HepG2 (cell line): ENCODE measurements around the gene RHBDD1. TPM values are rescaled to one million over a fixed set of nuclear protein-coding genes. Genes with fewer than 3 reads are reported as not detected.

Experiments used
- ATAC-seq: fragments of 200-7000 bp; cut with Tn5 transposase; 3 replicates; pipeline ENCODE4 v1.9.1; 2020; ENCODE audit warnings: mild to moderate bottlenecking, moderate library complexity
- BruUV-seq: library from RNA; stranded (reverse); fragments of 400-500 nt; replicated peaks from 2 replicates; lab custom pipeline; 2021; lab: Mats Ljungman, UMichigan
- CTCF ChIA-PET: fragments of 300-600 bp; formaldehyde crosslinking; extraction: SDS; loops from one replicate; lab custom pipeline; 2021; ENCODE audit warnings: low total read pairs, inconsistent platforms, low intra/inter-chr PET ratio; lab: Yijun Ruan, JAX
- POLR2A ChIA-PET: fragments of 350-600 bp; sonication (Branson Sonifier 250); formaldehyde crosslinking; loops from one replicate; lab custom pipeline; 2020; ENCODE audit warnings: antibody characterized with exemption, inconsistent platforms; lab: Yijun Ruan, JAX
- DNase-seq: peaks from one replicate; pipeline ENCODE4 v3.0.0-alpha.2; 2015; ENCODE audit warnings: low spot score
- FAIRE-seq: peaks from 3 replicates; lab custom pipeline; 2011; peaks lifted over from hg19 to GRCh38; lab: Jason Lieb, UNC
- H2AFZ ChIP-seq: one replicate; pipeline ENCODE4 v1.6.1; 2011; ENCODE audit warnings: low read length, inconsistent platforms
- H3K27ac ChIP-seq: fragments of 300-600 bp; 3 replicates; pipeline ENCODE4 v1.8.0; 2011; ENCODE audit warnings: mixed run types, mild to moderate bottlenecking, mixed read lengths, low read length, inconsistent platforms; ENCODE audit not compliant: insufficient read depth; ENCODE audit errors: extremely low read length
- H3K27me3 ChIP-seq, 2 experiments: fragments of 200-600 bp in 1 of 2; 2 replicates in 1 of 2; 3 replicates in 1 of 2; pipeline versions ENCODE4 v1.6.0 to v1.8.0; 2011; ENCODE audit warnings: low read length in 2 of 2, mild to moderate bottlenecking in 2 of 2, moderate library complexity in 2 of 2, inconsistent platforms in 1 of 2; ENCODE audit not compliant: insufficient read depth in 2 of 2, control insufficient read depth in 1 of 2
- H3K36me3 ChIP-seq, 2 experiments: fragments of 200-600 bp in 1 of 2; replicated peaks in 1 of 2; 2 replicates in 1 of 2; 3 replicates in 1 of 2; pipeline versions ENCODE4 v1.5.1 to v1.8.0; 2011; ENCODE audit warnings: low read length in 2 of 2, inconsistent platforms in 1 of 2; ENCODE audit not compliant: insufficient read depth in 2 of 2, control insufficient read depth in 1 of 2
- H3K4me1 ChIP-seq: 2 replicates; pipeline ENCODE4 v1.5.1; 2012; ENCODE audit warnings: low read length, inconsistent platforms; ENCODE audit not compliant: insufficient read depth
- H3K4me2 ChIP-seq: 2 replicates; pipeline ENCODE4 v1.6.0; 2011; ENCODE audit warnings: low read depth, low read length, inconsistent platforms
- H3K4me3 ChIP-seq, 3 experiments: fragments of 200-600 bp in 1 of 3; sonication (generic), shearing (Covaris generic) in 1 of 3; replicated peaks in 1 of 3; 2 replicates each; pipeline ENCODE4 v1.5.1; 2011 to 2016; ENCODE audit warnings: low read length in 3 of 3, inconsistent platforms in 2 of 3, low read depth in 2 of 3, mild to moderate bottlenecking in 2 of 3, control low read depth in 1 of 3, mixed read lengths in 1 of 3; ENCODE audit not compliant: insufficient read depth in 1 of 3
- H3K79me2 ChIP-seq: one replicate; pipeline ENCODE4 v1.6.1; 2011; ENCODE audit warnings: low read length, inconsistent platforms; ENCODE audit not compliant: insufficient read depth
- H3K9ac ChIP-seq: 2 replicates; pipeline ENCODE4 v1.6.0; 2011; ENCODE audit warnings: mild to moderate bottlenecking, low read depth, low read length, inconsistent platforms; ENCODE audit not compliant: insufficient read depth
- H3K9me3 ChIP-seq: 2 replicates; pipeline ENCODE4 v1.5.1; 2012; ENCODE audit warnings: mild to moderate bottlenecking, low read length
- H4K20me1 ChIP-seq: 2 replicates; pipeline ENCODE4 v1.6.0; 2011; ENCODE audit warnings: inconsistent platforms, mild to moderate bottlenecking, low read length, moderate library complexity; ENCODE audit not compliant: insufficient read depth
- ARID2 ChIP-seq: sonication (generic); formaldehyde crosslinking; IDR thresholded peaks from 2 replicates; pipeline ENCODE4 v1.8.1; 2022; ENCODE audit warnings: mild to moderate bottlenecking, missing genetic modification reagents, borderline replicate concordance
- JUNB ChIP-seq: sonication (generic); formaldehyde crosslinking; IDR thresholded peaks from 2 replicates; pipeline ENCODE4 v1.8.0; 2022; ENCODE audit warnings: missing genetic modification reagents, mild to moderate bottlenecking, borderline replicate concordance
- MATR3 ChIP-seq: sonication (generic); formaldehyde crosslinking; IDR thresholded peaks from 2 replicates; pipeline ENCODE4 v1.4.0; 2020; ENCODE audit warnings: missing genetic modification reagents
- MED1 ChIP-seq: sonication (generic); formaldehyde crosslinking; IDR thresholded peaks from 2 replicates; pipeline ENCODE4 v1.4.0; 2020; ENCODE audit warnings: missing genetic modification reagents
- NFRKB ChIP-seq: fragments of 450-650 bp; IDR thresholded peaks from 2 replicates; pipeline ENCODE4 v1.6.1; 2017
- PAWR ChIP-seq: sonication (generic); formaldehyde crosslinking; IDR thresholded peaks from 2 replicates; pipeline ENCODE4 v1.4.0; 2020; ENCODE audit warnings: missing genetic modification reagents, mild to moderate bottlenecking, borderline replicate concordance
- PRPF4 ChIP-seq: fragments of 200-400 bp; formaldehyde crosslinking; IDR thresholded peaks from 2 replicates; pipeline ENCODE4 v1.6.1; 2016; ENCODE audit warnings: low read length, low read depth; ENCODE audit not compliant: poor library complexity, severe bottlenecking
- RFX5 ChIP-seq: IDR thresholded peaks from 2 replicates; pipeline ENCODE4 v1.6.1; 2011; ENCODE audit warnings: low read depth, low read length, improper control_type of control experiment
- ZBTB3 ChIP-seq: sonication (generic); formaldehyde crosslinking; IDR thresholded peaks from 2 replicates; pipeline ENCODE4 v1.4.0; 2020; ENCODE audit warnings: low read depth, mild to moderate bottlenecking, moderate library complexity, missing genetic modification reagents, borderline replicate concordance
- ZEB1 ChIP-seq: IDR thresholded peaks from 2 replicates; pipeline ENCODE4 v1.6.1; 2012; ENCODE audit warnings: mild to moderate bottlenecking, low read depth, inconsistent platforms; ENCODE audit not compliant: insufficient replicate concordance
- ZNF256 ChIP-seq: sonication (generic); formaldehyde crosslinking; conservative IDR thresholded peaks from 2 replicates; pipeline ENCODE4 v1.4.0; 2020; ENCODE audit warnings: missing genetic modification reagents
- ZNF512B ChIP-seq: sonication (generic); formaldehyde crosslinking; IDR thresholded peaks from 2 replicates; pipeline ENCODE4 v1.5.1; 2020; ENCODE audit warnings: missing genetic modification reagents, mild to moderate bottlenecking, borderline replicate concordance
- ZNF570 ChIP-seq: sonication (generic); formaldehyde crosslinking; IDR thresholded peaks from 2 replicates; pipeline ENCODE4 v1.4.0; 2020; ENCODE audit warnings: mild to moderate bottlenecking, missing genetic modification reagents, borderline replicate concordance
- ZNF687 ChIP-seq: sonication (generic); formaldehyde crosslinking; IDR thresholded peaks from 2 replicates; pipeline ENCODE4 v1.5.1; 2020; ENCODE audit warnings: mild to moderate bottlenecking, missing genetic modification reagents, moderate library complexity
- ZNF749 ChIP-seq: sonication (generic); formaldehyde crosslinking; IDR thresholded peaks from 2 replicates; pipeline ENCODE4 v1.8.0; 2022; ENCODE audit warnings: mild to moderate bottlenecking, missing genetic modification reagents, moderate library complexity, borderline replicate concordance
- ZNF816 ChIP-seq: sonication (generic); formaldehyde crosslinking; IDR thresholded peaks from 2 replicates; pipeline ENCODE4 v1.8.0; 2022; ENCODE audit warnings: missing genetic modification reagents, mild to moderate bottlenecking, borderline replicate concordance
- ZUFSP ChIP-seq: sonication (generic); formaldehyde crosslinking; IDR thresholded peaks from 2 replicates; pipeline ENCODE4 v1.9.0; 2021; ENCODE audit warnings: missing genetic modification reagents, mild to moderate bottlenecking, borderline replicate concordance
- WGBS: methylation state at CpG from one replicate; pipeline ENCODE4 v1.1.6; 2017; ENCODE audit warnings: low lambda C conversion rate; 5-methylcytosine and 5-hydroxymethylcytosine counted together
- in situ Hi-C: cut with HindIII; loops from 2 replicates; pipeline ENCODE4 v1.10.0; 2017; ENCODE audit warnings: low pct_unique_long_range_greater_than_20kb; ENCODE audit not compliant: extremely low pct_ligation_motif_present
- intact Hi-C: fragments of 100-400 bp; cut with micrococcal nuclease; formaldehyde crosslinking; loops from one replicate; pipeline ENCODE4 v1.10.0; 2022; ENCODE audit not compliant: unreplicated experiment
- polyA plus RNA-seq, 8 experiments: library from polyadenylated mRNA; depleted of rRNA in 3 of 8; stranded (reverse) in 7 of 8; unstranded in 1 of 8; fragments of >200 nt; fragmentation: Illumina TruSeq in 4 of 8; extraction: Trizol in 4 of 8; gene quantifications; 2 replicates each; pipeline versions ENCODE4 v1.2.1 to v1.2.3, GENCODE V29; 2011 to 2016; ENCODE audit warnings: low read depth in 4 of 8, missing spikeins in 1 of 8, mixed read lengths in 1 of 8; ENCODE audit not compliant: insufficient read depth in 1 of 8
- total RNA-seq, 5 experiments: library from RNA; depleted of rRNA; stranded (reverse); fragments of >200 nt; fragmentation: Illumina TruSeq; extraction: Trizol; gene quantifications; 2 replicates each; pipeline ENCODE4 v1.2.3, GENCODE V29; 2016; ENCODE audit warnings: low read depth in 1 of 5

Gene RHBDD1
- total and polyA plus RNA-seq, 2 of the 13 experiments (the other 11 are each of a cell fraction or from before 2014, with no cell fraction given): 8.2 to 9.5 TPM

GRCh38 chr2:226965376-226965775 is 129.5 kb downstream of the RHBDD1 start:
- H3K27ac ChIP-seq: no peak overlapping the region
- DNase-seq (no peak), ATAC-seq (no peak), FAIRE-seq (no peak)
- no peak overlapping the region for H3K4me3 ChIP-seq
- no peaks in the 10 kb centered on the region for H4K20me1 ChIP-seq
- BruUV-seq: no TSS peak
- CTCF ChIA-PET: no interaction called here
- POLR2A ChIA-PET: no interaction called here
- no peak overlapping the region for H3K9ac ChIP-seq
- no peaks in the 10 kb centered on the region for H3K4me1 ChIP-seq
- 66% methylated on average over 1 of the region's 1 CpG for WGBS
- no peaks in the 10 kb centered on the region for H3K79me2 ChIP-seq
- no peaks in the 10 kb centered on the region for H3K36me3 ChIP-seq
- intact Hi-C loops: no loop called here
- H2AFZ ChIP-seq: no peak overlapping the region
- no peaks in the 10 kb centered on the region for H3K9me3 ChIP-seq
- H3K4me2 ChIP-seq: no peak overlapping the region
- in situ Hi-C loops: no loop called here
- H3K27me3 ChIP-seq: no peaks in the 10 kb centered on the region
- TF ChIP-seq ARID2 (CRISPR knock-in tag) (no peak), MATR3 (CRISPR knock-in tag) (no peak), ZNF570 (no peak), JUNB (CRISPR knock-in tag) (no peak), ZNF512B (CRISPR knock-in tag) (no peak), NFRKB (no peak), ZNF816 (CRISPR knock-in tag) (no peak), ZNF256 (no peak), RFX5 (no peak), ZNF687 (CRISPR knock-in tag) (no peak), ZNF749 (no peak), PRPF4 (no peak), ZUFSP (CRISPR knock-in tag) (no peak), MED1 (CRISPR knock-in tag) (no peak), PAWR (CRISPR knock-in tag) (no peak), ZEB1 (no peak), ZBTB3 (CRISPR knock-in tag) (no peak)
